ENCODE data around the gene NADK2.
A peak's percentile ranks its signal among the peaks of the same experiment; 100 is the strongest.

Gene NADK2

DNA sequence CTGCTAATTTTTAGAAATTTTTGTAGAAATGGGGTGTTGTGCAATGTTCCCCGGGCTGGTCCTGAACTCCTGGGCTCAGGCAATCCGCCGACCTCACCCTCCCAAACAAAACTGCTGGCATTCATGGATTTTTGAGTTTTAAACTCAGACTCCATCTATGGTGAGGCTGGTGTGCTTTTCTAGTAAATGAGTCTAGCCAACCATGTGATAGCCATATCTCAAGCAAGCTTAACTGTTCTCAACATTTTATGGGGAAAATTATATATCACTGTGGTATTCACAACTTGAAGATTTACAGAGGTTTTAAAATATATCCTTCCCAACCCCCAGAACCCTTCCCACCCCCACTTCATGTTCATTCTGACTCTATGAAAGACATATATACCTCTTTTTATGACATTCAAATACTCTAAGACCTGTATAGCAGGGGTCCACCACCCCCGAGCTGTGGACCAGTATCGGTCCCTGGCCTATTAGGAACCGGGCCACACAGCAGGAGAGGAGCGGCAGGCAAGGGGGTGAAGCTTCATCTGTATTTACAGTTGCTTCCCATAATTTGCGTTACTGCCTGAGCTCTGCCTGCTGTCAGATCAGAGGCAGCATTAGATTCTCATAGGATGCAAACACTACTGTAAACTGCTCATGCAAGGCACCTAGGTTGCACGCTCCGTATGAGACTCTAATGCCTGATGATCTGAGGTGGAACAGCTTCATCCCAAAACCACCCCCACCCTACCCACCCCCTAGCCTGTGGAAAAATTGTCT, 4.5 kb upstream of the NADK2 start:
- no peak for DNase-seq (ENCODE audit: low spot score)

DNA sequence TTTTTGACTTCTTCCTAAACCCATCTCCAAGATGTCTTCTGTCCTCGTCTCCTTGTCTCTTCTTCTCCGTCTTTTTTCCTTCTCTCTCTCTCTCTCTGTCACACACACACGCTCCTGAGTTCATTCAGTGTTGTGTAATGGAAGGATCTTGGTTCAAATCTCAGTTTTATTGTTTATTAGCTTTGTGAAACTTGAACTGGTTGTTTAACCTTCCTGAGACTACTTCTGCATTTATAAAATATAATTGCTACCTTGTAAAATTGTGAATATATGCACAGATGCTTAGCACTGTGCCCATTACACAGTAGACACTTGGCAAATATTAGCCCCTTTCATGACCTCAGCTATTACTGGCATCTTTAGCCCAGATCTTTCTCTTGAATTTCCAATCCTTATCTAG, 2.4 kb upstream of the NADK2 start:
- no peak for DNase-seq (ENCODE audit: low spot score)

DNA sequence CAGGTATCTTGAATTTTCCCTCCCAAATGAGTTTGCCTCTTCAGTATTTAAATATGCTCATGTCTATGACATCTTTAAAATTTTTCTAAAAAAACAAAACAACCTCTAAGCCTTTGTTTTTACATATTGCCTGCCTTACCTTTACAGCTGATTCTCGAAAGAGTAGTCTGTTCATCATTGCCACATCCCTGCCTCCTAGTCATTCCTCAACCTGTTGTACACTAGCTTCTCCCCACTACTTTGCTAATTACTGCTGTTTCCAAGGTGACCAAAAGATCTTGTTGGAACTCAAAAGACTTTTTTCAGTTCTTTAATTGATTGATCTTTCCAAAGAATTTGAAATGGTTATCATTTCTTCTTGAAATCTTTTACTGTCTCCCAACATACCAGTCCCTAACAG, 1.9 kb upstream of the NADK2 start:
- no peak for DNase-seq (ENCODE audit: low spot score)

DNA sequence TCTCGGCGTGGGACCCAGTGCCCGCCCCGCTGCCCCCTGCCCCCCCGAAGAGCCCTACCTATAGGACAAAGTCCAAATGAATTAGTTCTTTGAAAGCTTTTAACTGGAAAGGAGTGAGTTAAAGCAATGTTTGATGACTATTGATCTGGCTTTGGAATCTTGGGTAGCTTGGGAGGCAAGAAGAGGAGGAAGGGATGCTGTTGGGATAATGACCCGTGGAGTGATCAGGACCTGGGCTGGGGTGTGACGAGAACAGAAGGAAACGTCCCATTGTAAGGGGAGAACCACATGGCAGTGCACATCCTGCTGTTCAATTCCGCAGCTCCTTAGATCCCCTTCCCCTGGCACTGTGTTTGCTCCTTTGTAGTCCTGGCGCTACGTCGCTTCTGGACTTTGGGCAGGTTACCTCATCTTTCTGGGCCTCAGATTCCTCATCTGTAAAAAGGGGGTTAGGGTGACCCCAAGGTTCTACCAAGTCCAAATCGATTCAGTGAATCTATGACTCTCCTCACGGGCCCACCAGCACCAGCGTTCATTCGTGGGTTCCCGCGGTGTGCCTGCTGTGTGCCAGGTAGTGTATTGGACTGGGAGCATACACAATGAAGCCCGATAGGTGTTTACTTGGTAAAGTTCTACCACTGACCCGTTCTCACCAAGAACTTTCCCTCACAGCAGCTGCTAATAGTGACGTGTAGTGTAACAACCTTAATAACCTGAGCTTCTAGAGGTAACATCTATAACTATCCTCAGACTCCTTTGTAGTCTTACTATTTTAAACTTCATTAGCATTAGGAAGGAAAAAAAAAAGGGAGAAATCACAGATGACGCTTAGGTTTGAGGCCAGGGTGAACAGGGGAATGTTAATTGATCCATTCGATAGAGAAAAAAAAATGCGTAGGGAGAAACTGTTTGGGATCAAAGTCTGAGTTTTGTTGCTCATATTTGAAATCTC, 1.1 kb upstream of the NADK2 start:
- DNase-seq (ENCODE audit: low spot score): no peak

DNA sequence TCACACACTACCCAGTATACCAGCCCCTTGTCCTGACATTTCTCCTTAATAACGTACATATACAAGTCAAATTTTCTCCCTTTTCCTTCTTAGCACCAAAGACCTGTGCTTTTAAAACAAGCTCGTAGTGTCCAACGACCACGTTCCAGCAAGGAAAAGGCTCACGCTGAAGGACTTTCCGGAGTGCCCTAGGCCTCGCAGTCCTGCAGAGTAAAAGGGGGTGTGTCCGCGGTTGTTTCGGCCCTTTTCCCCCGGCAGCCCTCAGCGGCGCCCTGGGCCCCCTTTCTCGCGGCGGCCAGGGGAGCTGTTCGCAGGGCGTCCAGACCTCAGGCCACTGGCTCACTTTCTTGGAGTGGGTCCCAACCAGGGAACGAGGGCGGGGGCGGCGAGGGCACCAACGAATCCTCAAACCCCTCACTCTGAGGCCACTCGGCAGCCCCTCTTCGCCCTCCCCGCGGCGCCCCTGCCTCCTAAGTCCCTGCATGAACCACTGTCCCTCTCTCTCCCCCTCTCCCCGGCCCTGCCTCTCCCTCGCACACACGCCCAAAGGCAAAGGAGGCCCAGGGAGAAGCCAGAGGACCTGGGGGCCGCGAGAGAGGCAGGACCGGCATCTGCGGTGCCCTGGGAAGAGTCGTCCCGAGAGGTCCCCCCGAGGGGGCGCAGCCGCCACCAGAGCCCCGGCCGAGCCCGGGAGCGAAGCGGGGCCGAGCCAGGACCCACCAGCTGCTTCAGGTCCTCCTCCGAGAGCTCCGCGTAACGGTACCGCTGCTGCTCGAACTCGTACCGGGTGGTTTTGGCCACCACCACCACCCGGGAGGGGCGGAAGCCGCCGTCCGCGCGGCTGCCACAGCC, 720 bp downstream of the NADK2 start:
- peak; percentile 85 for DNase-seq (ENCODE audit: low spot score)

DNA sequence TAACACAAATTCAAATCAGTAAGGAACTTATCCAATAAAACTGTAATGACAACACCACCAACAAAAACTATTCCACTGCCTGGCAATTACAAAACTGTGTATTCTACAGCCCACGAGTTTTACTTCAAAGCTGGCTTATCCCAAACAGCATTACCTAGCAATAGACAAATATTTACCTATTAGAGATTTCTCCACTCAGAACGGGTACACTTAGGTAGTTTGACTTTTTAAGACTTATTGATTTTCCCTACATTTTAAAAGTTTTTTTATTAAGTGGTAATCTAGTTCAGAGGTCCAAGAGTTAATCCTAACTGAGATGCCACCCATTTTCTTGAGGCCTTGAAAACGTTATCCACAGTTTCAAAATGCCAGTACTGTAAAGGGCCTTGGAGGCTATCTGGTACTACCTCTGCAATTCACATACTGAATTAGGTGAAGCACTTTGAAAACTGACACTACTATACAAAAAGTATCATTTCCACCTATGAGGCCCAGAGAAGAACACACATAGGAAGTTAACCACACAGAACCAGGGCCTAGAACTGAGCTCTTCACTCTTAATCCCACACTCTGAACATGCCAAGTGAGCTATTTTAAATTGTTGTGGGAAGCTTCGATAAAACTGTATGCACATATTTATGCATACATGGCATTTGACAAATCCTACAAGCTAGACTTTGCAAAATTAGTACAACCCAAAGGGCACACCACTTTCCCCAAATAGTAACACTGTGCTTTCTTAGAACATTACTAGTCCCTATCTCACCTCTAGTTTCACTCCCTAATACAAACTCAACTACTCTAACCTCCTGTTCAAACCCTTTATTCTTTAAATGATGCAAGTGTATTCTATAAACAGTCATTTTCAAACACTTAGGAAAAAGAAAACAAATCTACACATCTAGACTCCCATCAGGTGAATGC, 2.1 kb downstream of the NADK2 start:
- no peak for DNase-seq (ENCODE audit: low spot score)

DNA sequence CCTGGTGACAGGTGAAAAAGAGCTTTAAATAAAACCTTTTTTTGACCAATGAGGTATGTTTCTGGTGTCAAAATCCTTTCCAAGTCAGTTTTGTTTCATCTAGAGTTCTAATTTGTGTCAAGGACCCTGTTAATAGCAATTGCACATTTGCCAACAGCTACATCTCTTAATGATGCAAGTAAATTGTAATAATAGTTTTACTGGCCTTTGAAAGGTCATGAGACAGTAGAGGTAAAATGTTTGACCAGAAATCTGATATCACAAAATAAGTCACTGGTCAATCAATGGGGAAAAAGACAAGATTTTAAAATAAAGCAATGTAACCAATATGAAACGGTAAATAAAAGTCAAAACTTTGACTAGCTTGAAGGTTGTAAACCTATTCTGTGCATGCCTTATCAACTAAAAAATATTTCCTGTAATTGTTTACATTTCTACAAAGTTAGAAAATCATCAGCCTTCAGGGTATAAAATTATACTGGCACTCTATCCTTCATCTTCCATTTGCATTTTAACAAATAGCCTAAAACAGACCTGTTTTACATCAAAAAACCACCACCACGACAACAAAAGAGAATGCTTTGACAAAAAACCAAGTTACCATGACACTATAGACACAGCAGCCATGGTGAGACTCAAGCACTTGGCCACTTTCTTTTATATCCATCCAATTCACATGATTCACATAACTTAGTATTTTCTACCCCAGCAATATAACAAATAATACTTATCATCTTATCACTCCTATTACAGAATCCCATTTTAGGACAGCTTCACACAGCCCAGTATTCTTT, 3.0 kb downstream of the NADK2 start:
- no peak for DNase-seq (ENCODE audit: low spot score)

DNA sequence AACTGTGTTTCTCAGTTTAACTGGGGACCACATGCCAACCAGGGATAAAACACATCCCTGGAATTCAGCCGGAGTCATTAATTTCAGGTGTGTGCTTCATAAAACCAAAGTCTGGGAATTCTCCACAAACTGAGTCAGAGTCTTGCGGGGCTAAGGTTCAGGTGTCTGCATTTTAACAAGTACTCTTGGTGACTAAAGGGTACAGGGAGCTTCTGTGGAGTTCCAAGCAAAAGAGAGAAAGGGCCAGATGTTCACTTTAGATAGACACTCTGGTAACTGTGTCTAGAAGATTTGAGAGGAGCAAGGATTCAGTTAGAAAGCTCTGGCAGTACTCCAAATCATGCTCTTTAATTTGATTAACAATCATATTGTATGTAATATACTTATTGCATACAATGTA, 4.0 kb downstream of the NADK2 start:
- no peak for DNase-seq (ENCODE audit: low spot score)

DNA sequence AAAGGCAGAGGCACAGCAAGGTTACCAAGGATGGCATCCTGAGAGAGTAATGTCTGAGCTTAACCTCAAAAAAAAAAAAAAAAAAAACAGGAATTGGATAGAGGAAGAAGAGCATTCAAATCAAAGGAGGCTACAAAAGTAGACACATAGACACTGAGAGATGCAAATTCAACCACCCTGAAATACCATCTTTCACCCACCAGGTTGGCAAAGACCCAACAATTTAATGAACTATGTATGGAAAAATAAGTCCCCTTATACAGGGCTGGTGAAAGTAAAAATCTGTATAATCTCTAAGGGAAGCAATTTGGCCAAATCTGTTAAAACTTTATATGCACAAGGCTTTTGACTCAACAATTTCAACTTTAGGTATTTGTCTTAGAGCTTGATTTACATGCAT, 4.9 kb downstream of the NADK2 start:
- no peak for DNase-seq (ENCODE audit: low spot score)

DNA sequence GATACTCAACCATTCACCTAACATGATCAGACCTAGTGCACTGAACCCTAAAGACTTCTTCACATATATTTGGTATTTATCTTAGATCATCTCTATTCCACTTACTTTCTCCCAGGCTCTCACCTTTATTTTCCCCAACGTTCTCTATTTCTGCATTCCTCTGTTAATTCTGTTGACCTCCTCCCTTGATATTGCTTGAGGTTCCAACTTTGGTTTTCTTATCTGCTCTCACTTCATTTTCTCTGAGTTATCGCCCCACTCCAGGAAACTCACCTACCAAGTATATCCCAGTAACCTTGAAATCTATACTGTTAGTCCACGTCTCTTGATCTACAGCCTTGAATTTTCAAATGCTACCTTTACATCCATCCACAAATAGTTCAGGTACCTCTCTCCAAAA, 9.2 kb downstream of the NADK2 start:
- DNase-seq (ENCODE audit: low spot score): no peak

DNA sequence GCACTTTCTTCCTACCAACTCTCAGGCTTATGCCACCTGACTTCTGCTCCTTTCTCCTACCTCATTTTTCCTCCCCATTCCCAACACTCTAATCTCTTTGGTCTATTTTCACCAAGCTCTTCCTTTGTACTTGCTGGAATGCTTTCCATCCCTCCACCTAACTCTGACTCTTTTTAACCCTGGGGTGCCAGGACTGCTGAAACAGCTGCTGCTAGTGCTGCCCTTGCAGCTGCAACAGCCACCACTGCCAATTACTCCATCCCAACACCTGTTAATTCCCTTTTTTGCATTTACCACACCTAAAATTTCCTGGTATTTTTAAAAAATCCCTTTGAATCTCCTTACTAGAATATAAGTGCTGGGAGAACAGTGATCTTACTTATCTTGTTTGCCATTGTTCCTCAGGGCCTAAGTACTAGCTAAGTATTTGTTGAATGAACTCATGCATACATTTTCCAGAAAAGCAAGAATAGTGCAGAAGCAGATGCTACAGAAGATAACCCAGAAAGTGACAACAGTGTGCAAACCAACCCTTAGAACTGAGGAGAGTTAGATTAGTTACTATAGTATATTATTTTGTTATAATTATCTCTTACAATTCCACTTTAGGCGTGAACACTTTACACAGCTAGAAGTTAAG, 11.5 kb downstream of the NADK2 start:
- DNase-seq (ENCODE audit: low spot score): no peak

DNA sequence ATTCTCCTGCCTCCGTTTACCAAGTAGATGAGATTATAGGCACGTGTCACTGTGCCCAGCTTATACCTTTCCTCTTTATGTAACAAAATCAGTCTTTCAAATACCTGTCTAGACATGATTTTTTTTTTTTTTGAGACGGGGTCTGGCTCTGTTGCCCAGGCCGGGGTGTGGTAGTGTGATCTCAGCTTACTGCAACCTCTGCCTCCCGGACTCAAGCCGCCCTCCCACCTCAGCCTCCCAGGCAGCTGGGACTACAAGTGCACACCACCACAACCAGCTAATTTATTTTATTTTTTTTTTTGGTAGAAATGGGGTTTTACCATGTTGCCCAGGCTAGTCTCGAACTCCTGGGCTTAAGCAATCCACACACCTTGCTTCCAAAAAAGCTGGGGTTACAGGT, 13.2 kb downstream of the NADK2 start:
- no peak for DNase-seq (ENCODE audit: low spot score)

DNA sequence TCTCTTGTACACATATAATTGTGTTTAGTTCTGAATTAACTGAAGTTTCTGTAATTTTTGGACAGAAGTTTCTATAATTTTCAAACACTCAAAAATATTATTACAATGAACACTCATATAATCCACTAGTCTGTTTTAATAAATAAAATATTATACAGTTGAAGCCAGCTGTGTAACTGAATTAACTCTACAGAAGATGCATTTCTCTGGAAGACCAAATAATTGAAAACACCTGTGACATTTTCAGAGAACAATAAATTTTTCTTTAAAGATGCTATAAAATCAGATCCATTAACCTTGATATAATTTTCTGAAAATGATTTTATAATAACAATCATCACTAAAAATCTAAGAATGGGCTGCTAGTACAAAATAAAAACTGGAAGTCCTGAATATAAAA, 14.7 kb downstream of the NADK2 start:
- no peak for DNase-seq (ENCODE audit: low spot score)

DNA sequence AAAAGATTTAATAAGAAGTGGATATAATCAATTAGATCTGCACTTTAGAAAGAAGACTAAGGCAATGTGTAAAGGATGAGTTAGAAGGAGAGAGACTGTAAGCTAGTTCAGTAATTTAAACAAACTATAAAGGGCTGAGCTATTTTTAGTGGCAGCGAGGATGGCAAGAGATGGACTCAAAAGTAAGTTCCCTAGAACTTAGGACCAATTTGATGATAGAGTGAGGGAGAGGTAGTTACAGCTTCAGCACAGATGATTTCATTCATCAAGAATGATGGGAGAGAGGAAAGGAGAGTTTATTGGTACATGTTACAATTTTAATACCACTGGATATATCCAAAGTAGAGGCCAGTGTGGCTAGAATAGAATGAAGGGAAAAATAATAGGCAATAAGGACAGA, 19.1 kb downstream of the NADK2 start:
- DNase-seq (ENCODE audit: low spot score): no peak

DNA sequence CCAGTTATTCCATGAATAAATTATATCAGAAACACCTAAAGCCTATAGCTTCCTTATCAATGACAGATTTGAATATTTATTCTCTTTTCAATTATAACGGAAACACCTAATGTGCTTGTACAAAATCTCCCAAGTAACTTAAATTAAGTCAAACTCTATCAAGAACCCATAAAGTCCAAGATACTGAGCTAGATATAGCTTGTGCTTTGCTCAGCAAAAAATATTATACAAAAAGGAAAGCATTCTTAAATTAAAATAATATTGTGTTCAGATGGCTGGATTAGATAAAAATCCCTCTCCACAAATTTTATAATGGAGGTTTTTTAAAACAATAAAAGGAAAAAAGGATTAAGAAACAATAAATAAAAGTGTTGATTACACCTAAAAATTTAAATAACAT, 23.7 kb downstream of the NADK2 start:
- no peak for DNase-seq (ENCODE audit: low spot score)

DNA sequence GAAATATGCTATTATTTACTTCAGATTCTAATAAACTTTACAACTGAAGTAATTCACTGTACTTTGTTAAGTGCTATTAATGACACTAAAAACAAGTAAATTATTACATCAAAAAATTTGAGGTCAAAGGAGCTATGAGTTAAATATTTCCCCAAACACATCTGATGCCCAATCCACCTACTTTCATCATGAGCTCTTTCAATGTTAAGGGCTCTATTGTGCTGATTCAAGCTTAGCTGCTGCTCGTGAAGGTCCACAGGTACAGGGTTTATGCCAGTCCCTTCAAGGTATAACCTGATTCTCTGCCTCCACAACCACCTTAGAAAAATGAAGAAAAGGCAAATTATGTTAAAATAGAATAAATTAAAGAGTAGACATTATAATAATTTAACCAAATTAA, 24.2 kb downstream of the NADK2 start:
- no peak for DNase-seq (ENCODE audit: low spot score)

DNA sequence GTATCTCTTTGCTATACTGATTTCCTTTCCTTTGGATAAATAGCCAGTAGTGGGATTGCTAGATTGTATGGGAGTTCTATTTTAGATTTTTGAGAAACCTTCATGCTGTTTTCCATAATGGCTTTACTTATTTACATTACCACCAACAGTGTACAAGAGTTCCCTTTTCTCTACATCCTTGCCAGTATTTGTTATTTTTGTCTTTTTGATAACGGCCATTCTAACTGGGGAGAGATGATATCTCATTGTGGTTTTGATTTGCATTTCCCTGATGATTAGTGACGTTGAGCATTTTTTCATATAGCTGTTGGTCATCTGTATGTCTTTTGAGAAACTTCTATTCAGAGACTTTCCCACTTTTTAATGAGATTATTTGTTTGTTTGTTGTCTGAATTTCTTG, 25.8 kb downstream of the NADK2 start:
- DNase-seq (ENCODE audit: low spot score): no peak

DNA sequence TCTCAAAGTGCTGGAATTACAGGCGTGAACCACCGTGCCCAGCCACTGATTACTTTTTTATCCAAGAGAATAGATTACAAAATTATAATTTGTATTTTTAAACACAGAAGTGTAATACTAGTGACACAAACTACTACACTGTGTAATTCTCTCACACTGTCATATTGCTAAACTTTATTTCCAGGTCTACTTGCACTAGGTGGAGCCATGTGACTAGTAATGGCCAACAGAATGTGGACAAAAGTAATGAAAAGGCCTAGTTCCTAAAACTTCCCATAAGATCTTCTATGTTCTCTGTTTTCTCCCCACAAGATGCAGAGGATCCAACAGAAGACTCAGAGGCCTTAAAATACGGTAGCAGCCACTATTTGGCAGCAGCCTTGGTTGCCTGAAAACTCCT, 27.3 kb downstream of the NADK2 start:
- no peak for DNase-seq (ENCODE audit: low spot score)

DNA sequence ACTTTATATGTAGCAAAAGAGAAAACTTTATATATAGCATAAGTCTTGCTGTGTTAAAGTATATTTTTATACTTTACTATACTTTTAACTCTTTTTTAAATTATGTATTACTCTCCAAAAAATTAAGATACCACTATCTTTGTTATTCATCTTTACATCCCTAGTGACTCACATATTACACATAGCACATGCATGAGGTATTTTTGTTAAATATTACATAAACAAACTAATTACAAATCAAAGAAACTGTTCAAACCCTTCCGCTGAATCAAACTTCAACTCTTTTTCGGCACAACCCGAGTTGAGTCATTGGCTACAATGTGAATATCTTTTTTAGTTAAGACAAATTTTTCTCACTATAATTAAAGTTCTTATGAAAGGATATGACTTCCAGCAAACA, 32.1 kb downstream of the NADK2 start:
- DNase-seq (ENCODE audit: low spot score): no peak

DNA sequence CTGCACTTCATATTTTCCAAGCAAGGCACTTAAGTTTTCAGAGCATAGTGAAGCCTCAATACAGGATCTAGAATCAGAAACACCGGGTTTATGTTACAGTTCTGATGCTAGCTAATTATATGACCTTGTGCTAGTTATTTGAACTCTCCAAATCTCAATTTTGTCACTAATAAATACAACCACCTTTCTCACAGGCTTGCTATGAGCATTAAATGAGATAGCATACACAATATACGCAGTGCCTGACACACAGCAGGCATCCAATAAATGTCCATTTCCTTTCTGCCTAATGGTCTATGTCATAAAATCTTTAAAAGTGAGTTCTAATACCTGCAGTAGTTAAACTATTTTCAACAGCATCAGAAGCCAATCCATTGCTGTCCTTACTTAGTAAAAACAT, 32.9 kb downstream of the NADK2 start:
- DNase-seq (ENCODE audit: low spot score): no peak

Data from left forelimb (tissue), 1 donor.